GM21367 (cell line): Measurements from ENCODE around the gene BRD3.
"Not testable (repeated sequence)": the region's sequence is repeated elsewhere in the genome, so short reads cannot be mapped to it uniquely, and the experiment has no call there.

Experiments
- ATAC-seq: cut with Tn5 transposase; IDR thresholded peaks from one replicate; pipeline ENCODE4 v1.9.1; 2021; ENCODE audit not compliant: unreplicated experiment

The BRD3 gene

GRCh38 chr9:134067904-134068743, at the start of gene BRD3:
Gene BRD3, minus strand, starts transcription at chr9:134068026. Its CDS starts 14,549 bp downstream, at chr9:134053477.
- peak; percentile 71 for ATAC-seq

DNA sequence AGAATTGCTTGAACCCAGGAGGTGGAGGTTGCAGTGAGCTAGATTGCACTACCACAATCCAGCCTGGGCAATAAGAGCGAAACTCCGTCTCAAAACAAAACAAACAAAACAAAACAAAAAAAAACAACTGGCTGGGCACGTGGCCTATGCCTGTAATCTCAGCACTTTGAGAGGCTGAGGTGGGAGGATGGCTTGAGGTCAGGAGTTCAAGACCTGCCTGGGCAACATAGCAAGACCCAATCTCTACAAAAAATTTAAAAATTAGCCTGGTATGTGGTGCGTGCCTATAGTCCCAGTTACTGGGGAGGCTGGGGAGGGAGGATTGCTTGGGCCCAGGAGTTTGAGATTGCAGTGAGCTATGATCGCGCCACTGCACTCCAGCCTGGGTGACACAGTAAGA, 44.7 kb upstream of the BRD3 start:
- no peak for ATAC-seq

GRCh38 chr9:134111064-134111463, 43.2 kb upstream of the BRD3 start:
- no peak for ATAC-seq

DNA sequence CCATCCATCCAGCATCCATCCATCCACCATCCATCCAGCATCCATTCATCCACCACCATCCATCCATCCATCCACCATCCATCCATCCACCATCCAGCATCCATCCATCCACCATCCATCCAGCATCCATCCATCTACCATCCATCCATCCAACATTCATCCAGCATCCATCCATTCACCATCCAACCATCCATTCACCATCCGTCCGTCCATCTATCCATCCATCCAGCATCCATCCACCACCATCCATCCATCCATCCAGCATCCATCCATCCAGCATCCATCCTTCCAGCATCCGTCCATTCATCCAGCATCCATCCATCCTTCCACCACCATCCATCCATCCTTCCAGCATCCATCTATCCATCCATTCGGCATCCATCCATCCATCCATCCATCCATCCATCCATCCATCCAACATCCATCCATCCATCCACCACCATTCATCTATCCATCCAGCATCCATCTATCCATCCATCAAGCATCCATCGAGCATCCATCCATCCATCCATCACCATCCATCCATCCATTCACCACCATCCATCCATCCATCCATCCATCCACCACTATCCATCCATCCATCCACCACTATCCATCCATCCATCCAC, 35.7 kb upstream of the BRD3 start:
- no peak for ATAC-seq

GRCh38 chr9:134101623-134102149, 33.9 kb upstream of the BRD3 start:
- no peak for ATAC-seq

GRCh38 chr9:134101133-134101532, 33.3 kb upstream of the BRD3 start:
- not testable (repeated sequence) for ATAC-seq

DNA sequence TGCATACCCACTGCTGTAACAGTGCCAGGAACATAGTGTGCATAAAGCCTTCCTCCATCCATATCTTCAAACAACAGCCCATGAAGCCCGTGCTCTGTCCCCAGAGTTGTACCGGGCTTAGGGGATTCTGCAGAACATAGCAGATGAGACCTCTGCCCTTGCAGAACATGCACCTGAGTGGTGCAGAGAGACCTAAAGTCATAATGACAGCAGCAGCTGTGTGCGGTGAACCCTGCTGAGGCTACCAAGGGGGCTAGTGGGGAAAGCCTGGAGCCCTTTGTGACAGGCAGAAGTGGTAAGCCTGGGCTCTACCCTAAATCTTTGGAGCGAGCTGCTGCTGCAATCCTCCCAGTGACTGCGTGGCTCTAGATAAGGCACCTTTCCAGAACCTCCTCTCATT, 32.2 kb upstream of the BRD3 start:
- ATAC-seq = no peak

DNA sequence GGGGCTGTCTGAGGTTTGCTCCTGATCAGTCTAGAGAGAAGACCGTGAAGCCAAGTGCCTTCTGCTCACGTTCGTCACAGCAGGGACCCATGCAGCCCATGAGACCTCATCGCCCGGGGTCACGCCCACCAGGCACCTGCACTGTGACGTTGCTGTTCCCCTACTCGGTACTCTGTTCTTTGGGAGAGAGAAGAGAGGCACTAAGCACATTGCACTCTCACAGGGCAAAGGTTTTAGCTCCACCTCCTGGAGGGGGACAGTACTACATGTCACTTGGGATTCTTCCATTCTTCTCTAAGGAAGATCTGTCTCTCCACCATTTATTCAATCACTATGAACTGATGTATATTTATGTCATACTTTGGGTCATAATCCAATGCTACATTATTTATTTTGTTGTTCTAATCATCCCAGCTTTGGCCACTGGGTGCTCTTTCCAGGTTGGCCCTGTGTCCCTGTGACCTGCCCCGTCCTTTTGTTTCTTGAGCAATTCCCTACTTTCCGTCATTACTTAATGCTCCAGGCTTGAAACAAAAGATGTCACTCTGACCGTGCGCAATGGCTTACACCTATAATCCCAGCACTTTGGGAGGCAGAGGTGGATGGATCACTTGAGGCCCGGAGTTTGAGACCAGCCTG, 31.4 kb upstream of the BRD3 start:
- ATAC-seq = no peak

GRCh38 chr9:134089972-134090371, 22.1 kb upstream of the BRD3 start:
- ATAC-seq = no peak

DNA sequence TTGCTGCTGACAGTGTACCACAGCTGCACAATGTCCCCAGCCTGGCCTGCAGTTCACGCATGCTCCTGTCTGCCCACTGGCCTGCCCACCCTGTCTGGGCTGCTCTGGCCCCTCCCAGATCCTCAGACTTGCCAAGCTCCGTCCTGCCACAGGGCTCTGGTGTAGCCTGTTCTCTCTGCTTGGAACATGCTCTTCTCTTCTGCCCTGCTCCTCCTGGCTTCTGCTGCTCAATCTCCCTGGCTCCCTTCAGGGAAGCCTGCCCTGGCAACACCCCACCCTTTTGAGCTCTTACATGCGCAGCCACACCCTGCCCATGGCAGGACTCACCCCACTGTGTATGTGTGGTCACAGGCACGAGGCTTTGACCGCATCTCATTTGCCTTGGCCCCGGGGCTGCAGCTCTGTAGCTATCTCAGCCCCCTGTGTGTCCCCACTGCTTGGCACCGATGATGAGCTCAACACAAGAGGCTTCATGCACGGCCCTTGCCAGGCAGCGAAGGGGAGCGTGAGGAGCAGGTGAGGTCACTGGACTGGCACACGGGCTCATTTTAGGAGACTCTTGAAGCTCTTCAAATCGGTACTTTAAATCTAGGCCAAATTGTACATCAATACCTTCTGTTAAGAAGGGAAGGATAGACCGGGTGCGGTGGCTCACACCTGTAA, 20.4 kb upstream of the BRD3 start:
- ATAC-seq = no peak

- ATAC-seq = no peak
Measured at GRCh38 chr9:134085674-134086073, 17.8 kb upstream of the BRD3 start.

DNA sequence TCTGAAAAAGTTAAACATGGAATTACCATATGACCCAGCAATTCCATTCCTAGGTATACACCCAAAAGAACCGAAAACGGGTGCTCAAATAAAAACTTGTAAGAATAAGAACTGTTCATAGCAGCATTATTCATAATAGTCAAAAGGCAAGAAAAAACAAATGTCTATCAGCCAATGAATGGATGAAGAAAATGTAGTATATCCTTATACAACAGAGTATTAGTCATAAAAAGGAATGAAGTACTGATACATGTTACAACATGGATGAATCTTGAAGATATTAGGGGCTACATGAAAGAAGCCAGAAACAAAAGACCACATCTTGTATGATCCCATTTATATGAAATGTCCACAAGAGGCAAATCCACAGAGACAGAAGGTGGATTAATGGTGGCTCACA, 15.6 kb upstream of the BRD3 start:
- no peak for ATAC-seq

DNA sequence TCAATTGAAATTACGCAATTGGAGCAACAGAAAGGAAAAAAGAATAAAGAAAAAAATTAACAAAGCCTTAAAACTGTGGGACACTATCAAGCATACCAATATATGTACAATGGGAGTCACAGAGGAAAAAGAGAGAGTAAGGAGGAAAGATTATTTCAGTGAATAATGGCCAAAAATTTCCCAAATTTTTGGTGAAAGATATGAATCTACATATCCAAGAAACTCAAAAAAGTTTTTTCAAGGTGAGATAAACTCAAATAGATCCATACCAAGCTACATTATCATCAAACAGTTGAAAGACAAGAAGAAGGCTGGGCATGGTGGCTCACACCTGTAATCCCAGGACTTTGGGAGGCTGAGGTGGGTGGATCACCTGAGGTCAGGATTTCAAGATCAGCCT, 8.8 kb upstream of the BRD3 start:
- no peak for ATAC-seq

DNA sequence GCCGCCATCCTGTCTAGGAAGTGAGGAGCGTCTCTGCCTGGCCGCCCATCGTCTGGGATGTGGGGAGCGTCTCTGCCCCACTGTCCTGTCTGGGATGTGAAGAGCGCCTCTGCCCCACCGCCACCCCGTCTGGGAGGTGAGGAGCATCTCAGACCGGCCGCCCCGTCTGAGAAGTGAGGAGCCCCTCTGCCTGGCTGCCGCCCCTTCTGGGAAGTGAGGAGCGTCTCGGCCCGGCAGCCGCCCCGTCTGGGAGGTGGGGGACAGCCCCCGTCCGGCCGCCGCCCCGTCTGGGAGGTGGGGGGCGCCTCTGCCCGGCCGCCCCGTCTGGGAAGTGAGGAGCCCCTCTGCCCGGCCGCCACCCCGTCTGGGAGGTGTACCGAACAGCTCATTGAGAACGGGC, 7.9 kb upstream of the BRD3 start:
- ATAC-seq = not testable (repeated sequence)

DNA sequence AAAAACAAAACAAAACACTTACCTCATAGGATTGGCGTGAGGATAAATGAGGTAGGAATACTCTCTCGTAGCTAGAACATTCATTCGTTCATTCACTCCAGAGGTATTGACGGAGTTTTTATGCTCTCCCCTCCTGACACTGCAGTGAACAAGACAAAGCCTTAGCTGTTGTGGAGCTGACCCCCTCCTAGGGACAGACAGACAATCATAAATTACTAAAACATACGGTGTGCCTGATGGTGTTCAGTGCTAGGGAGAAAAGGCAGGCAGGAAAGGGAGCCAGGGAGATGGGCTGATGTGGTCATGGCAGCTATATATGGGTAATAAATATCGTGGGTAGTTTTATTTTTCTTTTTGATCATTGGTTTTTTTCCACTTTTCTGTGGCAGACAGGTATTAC, 5.7 kb upstream of the BRD3 start:
- no peak for ATAC-seq

- ATAC-seq = not testable (repeated sequence)
Measured at GRCh38 chr9:134072683-134073082, 4.9 kb upstream of the BRD3 start.

- ATAC-seq = no peak
Measured at GRCh38 chr9:134071149-134071548, 3.3 kb upstream of the BRD3 start.

- no peak for ATAC-seq
Measured at GRCh38 chr9:134069480-134070399, 1.9 kb upstream of the BRD3 start.

DNA sequence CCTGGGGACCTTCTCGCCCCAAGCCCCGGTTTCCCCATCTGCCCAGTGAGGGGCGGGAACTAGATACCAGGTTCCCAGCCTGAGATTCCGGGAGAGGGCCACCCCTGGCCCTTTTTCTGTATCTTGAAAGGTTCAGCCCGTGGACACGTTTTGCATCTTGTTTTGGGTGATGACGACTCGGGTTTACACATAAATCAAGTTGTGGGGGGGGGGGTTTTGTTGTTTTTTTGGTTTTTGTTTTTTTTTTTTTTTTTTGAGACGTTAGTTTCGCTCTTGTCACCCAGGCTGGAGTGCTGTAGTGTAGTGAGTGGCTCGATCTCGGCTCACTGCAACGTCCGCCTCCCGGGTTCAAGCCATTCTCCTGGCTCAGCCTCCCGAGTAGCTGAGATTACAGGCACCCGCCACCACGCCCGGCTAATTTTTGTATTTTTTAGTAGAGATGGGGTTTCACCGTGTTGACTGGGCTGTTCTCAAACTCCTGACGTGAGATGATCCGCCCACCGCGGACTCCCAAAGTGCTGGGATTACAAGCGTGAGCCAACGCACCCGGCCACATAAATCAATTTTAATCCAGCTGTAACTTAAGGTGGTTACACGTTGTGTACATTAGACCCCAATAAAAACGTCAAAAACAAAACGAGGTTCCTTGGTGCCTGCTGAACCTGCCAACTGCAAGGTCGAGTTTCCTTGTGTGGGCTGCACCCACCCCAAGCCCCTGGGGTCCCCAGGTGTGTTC, 1.1 kb upstream of the BRD3 start:
- no peak for ATAC-seq
